HG03066 (cell line): ENCODE measurements around the gene LRRC1.
"Not testable (repeated sequence)": the region's sequence is repeated elsewhere in the genome, so short reads cannot be mapped to it uniquely, and the experiment has no call there.

ENCODE experiments used
- ATAC-seq: cut with Tn5 transposase; IDR thresholded peaks from one replicate; pipeline ENCODE4 v1.9.1; 2021; ENCODE audit warnings: low read depth; ENCODE audit not compliant: unreplicated experiment

Gene LRRC1

DNA sequence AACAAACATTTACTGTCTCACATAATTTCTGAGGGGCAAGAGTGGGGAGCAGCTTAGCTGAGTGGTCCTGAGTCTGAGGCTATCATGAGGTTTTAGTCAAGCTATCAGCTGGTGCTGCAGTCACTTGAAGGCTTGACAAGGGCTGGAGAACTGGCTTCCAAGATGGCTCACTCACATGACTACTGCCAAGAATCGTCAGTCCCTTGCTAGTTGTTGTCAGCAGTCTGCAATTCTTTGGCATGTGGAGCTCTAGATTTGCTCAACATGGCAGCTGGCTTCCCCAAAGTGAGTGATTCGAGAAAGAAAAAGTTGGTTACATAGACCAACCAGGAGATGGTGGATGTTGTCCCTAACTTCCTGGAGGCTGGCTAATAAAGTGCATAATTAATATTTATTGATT is 2.8 kb upstream of the LRRC1 start:
- ATAC-seq, result no peak

DNA sequence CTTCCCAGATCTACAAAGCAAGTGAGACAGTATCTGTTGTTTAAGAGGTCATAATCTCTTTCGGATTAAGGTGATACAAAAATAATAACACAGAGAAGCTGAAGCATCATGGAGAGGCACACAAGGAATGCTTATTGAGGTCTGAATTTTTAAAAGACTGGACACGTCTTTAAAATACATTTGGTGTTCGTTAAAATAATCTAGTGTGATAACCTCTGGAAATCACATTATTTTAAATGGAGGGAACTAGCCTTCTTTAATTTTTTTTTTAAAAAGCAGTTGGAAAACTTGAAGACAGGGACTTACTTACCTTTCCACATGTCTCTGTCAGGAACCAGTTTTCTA is 1.9 kb upstream of the LRRC1 start:
- no peak for ATAC-seq

- no peak for ATAC-seq
Observed at GRCh38 chr6:53793318-53794136, 1.3 kb upstream of the LRRC1 start.

DNA sequence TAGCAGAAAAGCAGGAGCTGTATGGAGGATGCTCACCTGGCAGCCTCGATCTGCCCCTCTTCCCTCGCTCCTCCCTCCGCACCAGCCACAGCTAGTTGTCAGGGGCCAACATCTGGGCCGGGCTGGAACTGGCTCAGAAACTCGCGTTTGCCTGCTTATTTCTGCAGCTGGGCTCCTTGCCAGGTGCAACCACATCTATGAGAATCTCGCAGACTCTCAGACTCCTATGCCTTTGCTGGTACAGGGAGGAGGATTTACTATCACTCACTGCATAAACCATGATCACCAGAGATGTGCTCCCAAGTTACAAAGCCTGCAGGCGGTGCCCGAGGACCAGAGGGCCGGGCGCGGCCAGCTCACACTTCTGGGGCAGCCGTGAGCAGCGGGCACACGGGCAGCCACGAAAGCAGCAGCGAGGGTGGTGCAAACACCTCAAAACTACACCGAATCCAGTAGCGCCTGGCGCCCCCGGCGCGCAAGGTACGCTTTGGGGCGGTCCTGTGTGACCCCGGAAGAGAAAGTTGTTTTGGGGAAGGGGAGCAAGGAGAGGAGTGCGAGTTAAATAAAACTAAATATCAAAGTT is 577 bp upstream of the LRRC1 start:
- peak; percentile 38 for ATAC-seq

DNA sequence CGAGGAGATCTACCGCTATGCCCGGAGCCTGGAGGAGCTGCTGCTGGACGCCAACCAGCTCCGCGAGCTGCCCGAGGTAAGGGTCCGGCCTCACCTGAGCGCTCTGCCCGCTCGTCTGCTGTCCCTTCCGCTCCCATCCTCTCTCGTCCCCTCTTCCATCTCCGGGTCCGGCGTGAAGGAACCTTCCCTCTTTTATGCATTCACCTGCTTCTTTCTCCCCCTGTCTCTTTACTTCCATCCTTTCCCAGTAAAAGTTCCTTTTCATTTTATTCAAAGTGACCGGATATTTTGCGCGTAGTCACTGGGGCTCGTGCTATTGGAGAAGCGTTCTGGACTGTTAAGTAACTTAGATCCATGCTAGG is 516 bp downstream of the LRRC1 start:
- peak; percentile 23 for ATAC-seq

GRCh38 chr6:53795702-53796450 is 1.1 kb downstream of the LRRC1 start:
- ATAC-seq, result no peak

- ATAC-seq, result no peak
Observed at GRCh38 chr6:53796451-53796780, 1.6 kb downstream of the LRRC1 start.

DNA sequence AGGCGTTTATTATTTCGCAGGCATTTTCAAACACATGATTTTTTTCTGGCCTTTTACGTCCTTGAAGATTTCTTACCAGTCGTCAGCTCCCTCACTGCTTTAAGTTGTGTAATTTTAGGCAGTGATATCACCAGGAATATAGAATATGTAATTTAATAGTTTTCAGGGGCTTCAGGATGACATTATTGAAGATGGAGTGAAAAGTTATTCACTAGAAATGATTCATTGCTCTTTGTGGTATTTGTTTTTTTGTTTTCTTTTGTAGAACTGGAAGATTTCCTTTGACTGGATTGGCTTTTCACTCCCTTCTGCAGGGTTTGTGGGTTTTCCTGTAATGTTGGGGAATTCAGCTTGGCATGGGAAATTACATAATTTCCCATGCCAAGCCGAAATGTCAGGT is 2.0 kb downstream of the LRRC1 start:
- ATAC-seq, result no peak

DNA sequence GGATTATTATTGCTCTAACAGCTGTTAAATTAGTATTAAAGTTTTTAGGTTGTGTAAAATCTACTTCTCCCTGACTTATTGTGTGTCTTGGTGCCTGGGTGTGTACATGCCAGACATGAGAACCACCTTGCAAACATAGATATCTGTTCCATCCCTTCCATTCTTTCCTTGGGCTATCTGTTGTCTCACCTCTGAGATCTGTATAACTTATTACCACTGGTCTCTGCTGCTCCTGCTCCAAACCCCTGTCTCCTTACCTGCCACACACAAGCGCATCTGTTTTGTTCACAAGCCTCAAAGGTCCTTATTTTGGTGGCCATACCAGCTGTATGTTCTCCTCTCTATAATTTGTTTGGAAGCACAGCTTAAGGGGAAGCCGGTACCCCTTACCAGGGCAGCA is 2.5 kb downstream of the LRRC1 start:
- ATAC-seq, result no peak

DNA sequence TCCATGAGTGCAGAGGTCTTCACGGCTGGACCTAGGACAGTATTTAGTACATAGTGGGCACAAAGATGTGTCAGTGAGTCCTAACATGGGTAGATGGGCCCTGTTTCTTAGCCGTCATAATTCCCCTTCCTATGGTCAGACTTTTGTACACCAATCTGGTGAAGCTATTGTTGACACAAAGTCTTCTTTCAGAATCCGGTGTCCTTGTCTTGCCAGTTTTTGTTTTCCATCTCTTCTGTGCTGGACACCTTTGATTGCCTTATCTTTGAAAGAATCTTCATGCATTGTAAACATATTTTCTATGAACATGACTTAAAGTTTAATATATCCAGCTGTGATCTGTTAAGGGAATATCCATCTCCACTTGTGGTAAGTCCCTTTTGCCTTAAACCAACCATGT is 4.5 kb downstream of the LRRC1 start:
- ATAC-seq, result no peak

- no peak for ATAC-seq
Observed at GRCh38 chr6:53801022-53801421, 6.2 kb downstream of the LRRC1 start.

GRCh38 chr6:53802582-53802981 is 7.8 kb downstream of the LRRC1 start:
- ATAC-seq, result no peak

DNA sequence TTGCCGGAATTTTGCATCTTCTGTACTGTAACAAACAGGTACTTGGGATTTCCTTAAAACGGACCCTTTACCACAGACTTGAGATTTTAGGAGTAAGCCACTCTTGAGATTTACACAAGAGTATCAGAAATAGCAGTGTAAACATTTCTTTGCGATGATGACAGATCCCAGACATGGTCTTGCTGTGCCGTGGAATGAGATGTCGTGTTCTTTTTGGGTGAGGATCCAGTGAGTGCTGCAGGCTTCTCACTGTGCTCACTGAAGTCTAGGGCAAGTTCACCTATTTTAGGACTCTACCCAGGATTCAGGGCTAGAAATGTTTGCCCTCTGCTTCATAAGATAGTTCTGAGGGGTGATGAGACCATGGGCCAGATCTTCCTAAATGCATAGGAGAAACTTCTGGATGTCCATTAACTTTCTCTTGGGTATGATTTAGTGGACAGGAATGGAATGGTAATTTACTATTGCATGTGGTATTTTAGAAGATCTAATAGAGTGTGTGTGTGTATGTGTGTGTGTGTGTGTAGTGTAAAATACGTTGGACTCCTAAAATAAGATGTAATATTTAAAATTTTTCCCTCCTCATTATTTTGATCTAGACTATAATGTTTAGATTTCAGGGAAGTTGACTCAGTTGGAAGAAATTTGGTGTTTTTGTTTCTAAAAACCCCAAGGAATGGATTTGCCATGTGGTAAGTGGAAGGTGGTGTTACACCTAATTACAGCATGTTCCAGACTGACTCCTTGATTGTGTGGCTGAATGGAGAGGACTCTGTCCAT is 8.5 kb downstream of the LRRC1 start:
- no peak for ATAC-seq

- ATAC-seq, result no peak
Observed at GRCh38 chr6:53805016-53805415, 10.2 kb downstream of the LRRC1 start.

DNA sequence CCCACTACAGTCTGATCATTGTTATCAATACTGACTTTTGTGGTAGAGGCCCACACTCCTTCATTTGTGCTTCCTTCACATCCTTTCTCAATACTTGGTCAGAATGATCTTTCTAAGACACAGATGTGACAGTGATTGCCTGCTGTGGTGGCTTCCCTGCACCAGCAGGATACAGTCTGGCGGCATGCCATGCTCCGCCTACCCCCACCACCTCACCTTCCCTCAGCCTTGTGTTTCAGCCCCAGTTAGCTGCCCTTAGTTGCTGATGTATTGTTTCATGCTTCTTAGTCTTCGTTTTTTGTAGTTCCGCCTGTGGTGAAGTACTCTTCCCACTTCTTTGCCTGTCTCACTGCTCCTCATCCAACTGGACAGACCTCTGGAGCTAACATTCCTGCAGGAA is 10.9 kb downstream of the LRRC1 start:
- no peak for ATAC-seq

- ATAC-seq, result not testable (repeated sequence)
Observed at GRCh38 chr6:53807606-53808005, 12.8 kb downstream of the LRRC1 start.

DNA sequence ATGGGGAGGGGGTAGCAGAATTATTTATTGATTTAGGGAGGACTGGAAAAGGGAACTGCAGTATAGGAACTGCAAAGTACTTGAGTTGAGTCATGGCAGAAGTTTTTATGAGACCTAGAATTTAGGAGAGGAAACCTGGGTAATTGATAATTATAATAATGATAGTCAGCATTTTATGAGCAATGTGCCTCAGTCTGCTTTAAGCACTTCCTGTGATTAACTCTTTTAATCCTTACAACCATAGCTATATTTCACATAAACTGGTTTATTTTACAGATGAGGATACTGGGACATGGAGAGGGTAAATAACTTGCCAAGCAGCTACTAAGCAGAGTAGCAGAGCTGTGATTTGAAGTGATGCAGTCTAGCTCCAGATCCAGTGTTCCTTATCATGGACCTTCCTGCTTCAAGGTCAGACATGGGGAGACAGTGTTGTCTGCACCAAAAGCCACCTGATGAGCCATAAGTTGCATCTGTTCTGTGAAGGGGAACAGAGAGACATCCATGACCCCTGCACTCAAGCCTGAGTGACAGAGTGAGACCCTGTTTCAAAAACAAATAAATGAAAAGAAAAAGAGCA is 13.6 kb downstream of the LRRC1 start:
- no peak for ATAC-seq

- no peak for ATAC-seq
Observed at GRCh38 chr6:53809691-53810090, 14.9 kb downstream of the LRRC1 start.

GRCh38 chr6:53811082-53811481 is 16.3 kb downstream of the LRRC1 start:
- peak; percentile 69 for ATAC-seq

DNA sequence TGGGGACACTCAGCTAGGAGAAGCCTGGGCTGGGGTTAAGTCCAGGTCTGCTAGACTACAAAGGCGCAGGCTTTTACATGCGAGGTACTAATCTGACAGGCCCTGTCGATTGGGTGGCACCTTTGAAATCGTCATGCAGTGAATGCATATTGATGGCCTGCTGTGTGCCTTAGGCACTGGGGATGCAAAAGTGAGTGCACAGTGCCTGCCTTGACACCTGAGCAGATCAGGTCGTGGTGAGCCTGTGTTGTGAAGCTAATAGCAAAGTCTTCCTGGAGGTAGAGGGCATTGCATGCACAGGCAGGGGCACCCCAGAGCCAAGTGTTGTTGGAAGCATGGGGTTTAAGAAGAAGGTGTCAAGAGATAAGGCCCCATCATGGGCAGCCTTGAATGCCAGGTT is 16.9 kb downstream of the LRRC1 start:
- ATAC-seq, result no peak

DNA sequence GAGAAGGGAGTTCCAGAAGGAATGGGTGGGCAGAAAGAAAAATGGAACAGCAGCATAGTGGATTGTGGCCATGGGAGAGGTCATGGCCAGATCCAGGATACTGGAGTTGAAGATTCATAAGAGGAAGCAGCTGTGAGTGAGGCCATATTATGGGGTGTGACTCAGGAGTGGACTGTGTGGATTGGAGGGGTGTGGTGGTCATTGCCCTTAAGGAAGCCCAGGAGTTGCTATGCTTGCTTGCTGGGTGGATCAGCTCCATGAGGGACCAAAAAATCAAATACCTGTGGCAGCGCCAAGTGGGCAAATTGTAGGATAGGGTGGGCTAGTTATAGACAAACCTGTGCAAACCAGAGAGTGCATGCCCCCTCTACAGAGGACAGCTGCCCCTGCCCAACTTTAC is 18.3 kb downstream of the LRRC1 start:
- no peak for ATAC-seq
